Psoas muscle (tissue), 8 donors: ENCODE data around the gene ARHGDIG. TPM values are rescaled to one million over a fixed set of nuclear protein-coding genes. Genes with fewer than 3 reads are reported as not detected.

ENCODE experiments used
- ATAC-seq, 4 donors: fragments of 200-7000 bp; cut with Tn5 transposase; one replicate each; pipeline ENCODE4 v1.9.1; 2020; ENCODE audit warnings: moderate library complexity in 3 of 4, mild to moderate bottlenecking in 2 of 4
- DNase-seq, 2 donors: peaks; one replicate each; pipeline ENCODE4 v3.0.0-alpha.2; 2020
- H3K27ac ChIP-seq: fragments of 200-600 bp; one replicate; pipeline ENCODE4 v1.8.0; 2022
- H3K27me3 ChIP-seq, 3 donors: fragments of 200-600 bp in 1 of 3; one replicate each; pipeline versions ENCODE4 v1.6.1 to v1.8.0; 2013 to 2022; ENCODE audit warnings: low read length in 2 of 3, mild to moderate bottlenecking in 2 of 3, moderate library complexity in 1 of 3; ENCODE audit not compliant: insufficient read depth in 3 of 3
- H3K36me3 ChIP-seq, 2 donors: fragments of 200-600 bp in 1 of 2; one replicate each; pipeline versions ENCODE4 v1.6.1 to v1.8.0; 2013 to 2022; ENCODE audit warnings: low read depth in 1 of 2, mild to moderate bottlenecking in 1 of 2, moderate library complexity in 1 of 2; ENCODE audit not compliant: insufficient read depth in 1 of 2
- H3K4me1 ChIP-seq: fragments of 200-600 bp; one replicate; pipeline ENCODE4 v1.8.0; 2022
- H3K4me3 ChIP-seq: fragments of 200-600 bp; one replicate; pipeline ENCODE4 v1.8.0; 2022; ENCODE audit warnings: mild to moderate bottlenecking
- H3K9me3 ChIP-seq: fragments of 200-600 bp; one replicate; pipeline ENCODE4 v1.8.0; 2022
- CTCF ChIP-seq: fragments of 200-600 bp; IDR thresholded peaks from one replicate; pipeline ENCODE4 v1.8.0; 2022; ENCODE audit warnings: antibody characterized with exemption
- WGBS, 3 donors: extraction: QIAGEN DNeasy Blood & Tissue Kit; methylation state at CpG; one replicate each; pipeline versions ENCODE4 v1.1.6 to v1.1.7; 2013; 5-methylcytosine and 5-hydroxymethylcytosine counted together
- intact Hi-C, 2 donors: fragments of 100-400 bp; cut with DNase I; formaldehyde crosslinking; loops; one replicate each; pipeline versions ENCODE4 v1.11.0 to v1.14.2; 2022
- polyA plus RNA-seq, 3 donors: library from polyadenylated mRNA; stranded (reverse); fragments of 200-250 nt; gene quantifications; one replicate each; pipeline ENCODE4 v1.2.3, GENCODE V29; 2013
- total RNA-seq, 4 donors: library from RNA; stranded (reverse); fragmentation: NEBNext Ultra II Directional in 2 of 4; extraction: Animal tissue kit (Norgen Biotek cat#: 25700) in 2 of 4; gene quantifications; one replicate each; pipeline versions ENCODE4 v1.2.1 to v1.2.4, GENCODE V29; 2021 to 2023
- donor health status: healthy with polysubstance abuse.
- donor health status: DM: no; HTN: no; CAD: no; lungs with moderate emphysema.
- donor health status: Bipolar disorder and iron deficiency.
- donor health status: healthy.
- donor health status: DM: yes; HTN: yes; CAD: no.
- donor health status: DM: no; HTN: no; CAD: no.
- donor health status: DM: no; HTN: no; CAD: no.
- donor health status: DM: yes; HTN: yes; CAD: no.

Gene ARHGDIG
- total and polyA plus RNA-seq, 7 donors: 0.12 to 4.1 (median 0.44) TPM; not detected in 1

- no peak for DNase-seq
- H3K27ac ChIP-seq: no peak overlapping the region
- no peaks in the 10 kb centered on the region for H3K4me1 ChIP-seq
- H3K27me3 ChIP-seq: no peaks in the 10 kb centered on the region
- WGBS, 3 donors: 92 to 96% (median 95%) methylated on average over 15 of the region's 15 CpGs
- no peaks in the 10 kb centered on the region for H3K9me3 ChIP-seq
- no peak for TF ChIP-seq CTCF
- H3K4me3 ChIP-seq: no peak overlapping the region
- no peak for ATAC-seq
- intact Hi-C loops: no loop called here
- H3K36me3 ChIP-seq: peaks cover 0 to 59% of the 10 kb centered on the region in 2 donors
Observed at GRCh38 chr16:311725-312124, 31.3 kb downstream of the ARHGDIG start.

GRCh38 chr16:314351-314750, 34.0 kb downstream of the ARHGDIG start:
- peaks cover 0 to 46% of the 10 kb centered on the region in 2 donors for H3K36me3 ChIP-seq
- ATAC-seq: no peak
- 92 to 93% (median 92%) methylated on average over 16 of the region's 16 CpGs for WGBS, 3 donors

GRCh38 chr16:314795-315299, 34.5 kb downstream of the ARHGDIG start:
- no peak for TF ChIP-seq CTCF
- no peaks in the 10 kb centered on the region for H3K4me1 ChIP-seq

More at GRCh38 chr16:314351-314750, 34.0 kb downstream of the ARHGDIG start:
- Histone ChIP-seq H3K27ac (no peak overlapping the region), H3K4me1 (no peaks in the 10 kb centered on the region), H3K4me3 (no peak overlapping the region), H3K9me3 (no peaks in the 10 kb centered on the region), H3K27me3 (no peaks in the 10 kb centered on the region)
- intact Hi-C loops: no loop called here
- DNase-seq: no peak
- no peak for TF ChIP-seq CTCF

GRCh38 chr16:316741-317464, 36.5 kb downstream of the ARHGDIG start:
- intact Hi-C loops: no loop called here
- no peaks in the 10 kb centered on the region for H3K9me3 ChIP-seq
- no peak overlapping the region for H3K4me3 ChIP-seq
- TF ChIP-seq CTCF: no peak
- 83 to 91% (median 90%) methylated on average over 19 of the region's 19 CpGs for WGBS, 3 donors
- peak in 1 of 4 donors; percentile 18 for ATAC-seq
- no peak overlapping the region for H3K27ac ChIP-seq
- no peak for DNase-seq
- no peaks in the 10 kb centered on the region for H3K27me3 ChIP-seq
- peaks cover 0 to 36% of the 10 kb centered on the region in 2 donors for H3K36me3 ChIP-seq
- no peaks in the 10 kb centered on the region for H3K4me1 ChIP-seq

More at GRCh38 chr16:314795-315299, 34.5 kb downstream of the ARHGDIG start:
- H3K27me3 ChIP-seq: no peaks in the 10 kb centered on the region
- DNase-seq (no peak), ATAC-seq (no peak)
- no peak overlapping the region for H3K27ac ChIP-seq
- no peak overlapping the region for H3K4me3 ChIP-seq
- WGBS, 3 donors: 55 to 65% (median 58%) methylated on average over 14 of the region's 14 CpGs
- intact Hi-C loops: no loop called here
- H3K9me3 ChIP-seq: no peaks in the 10 kb centered on the region
- H3K36me3 ChIP-seq: peaks cover 0 to 41% of the 10 kb centered on the region in 2 donors
